Left lung (tissue), 10 donors: Measurements from ENCODE around the gene SPATA22. TPM values are rescaled to one million over a fixed set of nuclear protein-coding genes. Genes with fewer than 3 reads are reported as not detected.

ENCODE experiments used
- ATAC-seq: fragments of 200-7000 bp; cut with Tn5 transposase; one replicate; pipeline ENCODE4 v1.9.1; 2020; ENCODE audit warnings: moderate library complexity
- DNase-seq, 4 donors: peaks; one replicate each; pipeline ENCODE4 v3.0.0-alpha.2; 2013 to 2020
- H3K27ac ChIP-seq, 2 donors: fragments of 200-600 bp; sonication (generic) in 1 of 2; one replicate each; pipeline versions ENCODE4 v1.5.0 to v1.8.0; 2020 to 2021
- H3K27me3 ChIP-seq, 2 donors: fragments of 200-600 bp; sonication (generic) in 1 of 2; one replicate each; pipeline versions ENCODE4 v1.5.0 to v1.8.0; 2020 to 2021
- H3K36me3 ChIP-seq, 2 donors: fragments of 200-600 bp; sonication (generic) in 1 of 2; one replicate each; pipeline versions ENCODE4 v1.5.0 to v1.8.0; 2020 to 2021
- H3K4me1 ChIP-seq, 2 donors: fragments of 200-600 bp; one replicate each; pipeline ENCODE4 v1.8.0; 2021
- H3K4me3 ChIP-seq, 2 donors: fragments of 200-600 bp; sonication (generic) in 1 of 2; one replicate each; pipeline versions ENCODE4 v1.5.0 to v1.8.0; 2020 to 2021; ENCODE audit warnings: mild to moderate bottlenecking in 1 of 2
- H3K9me3 ChIP-seq, 2 donors: fragments of 200-600 bp; sonication (generic) in 1 of 2; one replicate each; pipeline versions ENCODE4 v1.5.0 to v1.8.0; 2020 to 2021
- CTCF ChIP-seq, 2 donors: fragments of 200-600 bp; sonication (generic) in 1 of 2; IDR thresholded peaks; one replicate each; pipeline versions ENCODE4 v1.5.0 to v1.8.0; 2021; ENCODE audit warnings: antibody characterized with exemption in 2 of 2
- intact Hi-C, 2 donors: fragments of 100-400 bp; cut with DNase I; formaldehyde crosslinking; loops; one replicate each; pipeline versions ENCODE4 v1.11.2 to v1.14.2; 2022
- polyA plus RNA-seq, 6 donors: library from polyadenylated mRNA; unstranded; fragments of 120-200 nt; gene quantifications; one replicate each; pipeline ENCODE4 v1.2.1, GENCODE V29; 2013; ENCODE audit not compliant: insufficient read length in 6 of 6
- total RNA-seq, 2 donors: library from RNA; stranded (reverse); fragmentation: NEBNext Ultra II Directional; extraction: Animal tissue kit (Norgen Biotek cat#: 25700); gene quantifications; one replicate each; pipeline ENCODE4 v1.2.1, GENCODE V29; 2021
- donor health status: DM: no; HTN: yes; CAD: no.
- donor health status: DM: no; HTN: no; CAD: no.

Gene SPATA22
- total and polyA plus RNA-seq, 8 donors: 0.25 to 1.4 (median 0.40) TPM; not detected in 1

- Histone ChIP-seq H3K27ac (no peak overlapping the region), H3K27me3 (no peaks in the 10 kb centered on the region), H3K4me3 (no peak overlapping the region), H3K9me3 (no peaks in the 10 kb centered on the region), H3K36me3 (no peaks in the 10 kb centered on the region), H3K4me1 (no peaks in the 10 kb centered on the region)
- no peak for TF ChIP-seq CTCF (IDR thresholded peaks at IDR 0.05)
- ATAC-seq (no peak), DNase-seq (no peak)
- intact Hi-C loops: no loop called here
Measured at GRCh38 chr17:3506054-3506453, 34.4 kb upstream of the SPATA22 start.

GRCh38 chr17:3505008-3505407 lies 33.4 kb upstream of the SPATA22 start:
- no peak for TF ChIP-seq CTCF (IDR thresholded peaks at IDR 0.05)
- no peak for ATAC-seq
- no peak overlapping the region for H3K4me3 ChIP-seq
- intact Hi-C loops: no loop called here
- no peak for DNase-seq
- no peak overlapping the region for H3K27ac ChIP-seq
- no peaks in the 10 kb centered on the region for H3K36me3 ChIP-seq
- H3K27me3 ChIP-seq: no peaks in the 10 kb centered on the region
- no peaks in the 10 kb centered on the region for H3K9me3 ChIP-seq
- no peaks in the 10 kb centered on the region for H3K4me1 ChIP-seq

DNA sequence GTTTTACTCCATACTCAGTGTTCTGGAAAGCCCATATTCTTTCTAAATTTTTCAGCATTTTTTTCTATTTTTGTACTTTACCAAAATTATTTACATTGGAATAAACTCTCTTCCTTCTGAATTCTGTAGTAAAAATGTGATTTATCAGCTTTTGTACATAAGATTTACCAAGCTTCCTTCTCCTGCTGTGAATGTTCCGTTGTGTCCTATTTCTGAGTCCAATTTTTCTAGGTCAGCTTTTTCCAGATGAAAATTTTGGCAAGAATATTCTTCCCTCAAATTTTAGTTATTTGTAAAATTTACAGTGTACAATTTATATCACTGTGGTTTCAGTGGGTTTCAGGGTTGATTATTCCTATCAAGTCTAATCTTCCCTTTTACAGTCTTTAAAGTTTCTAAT lies 31.7 kb upstream of the SPATA22 start:
- no peak for ATAC-seq
- no peak for TF ChIP-seq CTCF (IDR thresholded peaks at IDR 0.05)
- Histone ChIP-seq H3K36me3 (no peaks in the 10 kb centered on the region), H3K4me1 (no peaks in the 10 kb centered on the region), H3K27me3 (no peaks in the 10 kb centered on the region), H3K27ac (no peak overlapping the region), H3K9me3 (no peaks in the 10 kb centered on the region), H3K4me3 (no peak overlapping the region)
- no peak for DNase-seq
- intact Hi-C loops: no loop called here

DNA sequence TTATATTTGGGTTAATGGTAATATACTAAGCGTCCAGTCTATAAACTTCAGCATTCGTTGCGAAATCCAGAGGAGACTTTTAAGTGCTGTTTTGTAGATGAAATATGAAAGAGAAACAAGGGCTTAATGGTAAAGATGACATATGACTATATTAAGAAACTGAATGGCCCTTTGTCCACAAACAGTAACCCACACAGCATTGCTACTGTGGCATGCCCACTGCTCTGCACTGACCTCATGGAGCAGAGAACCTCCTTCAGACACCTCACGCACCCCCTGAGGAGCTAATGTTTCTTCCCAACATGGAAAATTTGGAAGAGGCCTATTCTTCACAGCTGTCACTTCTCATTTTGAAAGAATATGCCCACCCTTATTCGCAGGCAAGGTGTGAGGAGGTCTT lies 30.8 kb upstream of the SPATA22 start:
- H3K4me3 ChIP-seq: no peak overlapping the region
- no peak for ATAC-seq
- H3K4me1 ChIP-seq: no peaks in the 10 kb centered on the region
- H3K36me3 ChIP-seq: no peaks in the 10 kb centered on the region
- DNase-seq: peak in 1 of 4 donors; percentile 39
- no peaks in the 10 kb centered on the region for H3K27me3 ChIP-seq
- intact Hi-C loops: no loop called here
- no peaks in the 10 kb centered on the region for H3K9me3 ChIP-seq
- TF ChIP-seq CTCF (IDR thresholded peaks at IDR 0.05): no peak
- H3K27ac ChIP-seq: no peak overlapping the region

DNA sequence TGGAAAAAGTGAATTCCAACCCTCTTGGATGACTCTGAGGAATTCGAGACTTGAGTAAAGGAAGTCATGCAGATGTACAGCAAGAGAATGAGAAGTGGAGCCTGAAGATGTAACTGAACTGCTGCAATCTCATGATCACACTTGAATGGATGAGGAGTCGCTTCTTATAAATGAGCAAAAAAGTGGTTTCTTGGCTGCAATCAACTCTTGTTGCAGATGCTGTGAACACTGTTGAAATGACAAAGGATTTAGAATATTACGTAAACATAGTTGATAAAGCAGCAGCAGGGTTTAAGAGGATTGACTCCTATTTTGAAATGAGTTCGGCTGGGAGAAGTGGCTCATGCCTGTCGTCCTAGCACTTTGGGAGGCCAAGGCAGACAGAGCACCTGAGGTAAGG lies 29.7 kb upstream of the SPATA22 start:
- Histone ChIP-seq H3K36me3 (no peaks in the 10 kb centered on the region), H3K27me3 (no peaks in the 10 kb centered on the region), H3K27ac (no peak overlapping the region), H3K4me3 (no peak overlapping the region), H3K9me3 (no peaks in the 10 kb centered on the region), H3K4me1 (no peaks in the 10 kb centered on the region)
- ATAC-seq (no peak), DNase-seq (no peak)
- intact Hi-C loops: no loop called here
- TF ChIP-seq CTCF (IDR thresholded peaks at IDR 0.05): no peak
